Erythroblast (primary cell): ENCODE measurements around the gene VSTM2B.
A peak's percentile ranks its signal among the peaks of the same experiment; 100 is the strongest.
"Not testable (repeated sequence)": the region's sequence is repeated elsewhere in the genome, so short reads cannot be mapped to it uniquely, and the experiment has no call there.

Source experiments
- DNase-seq, 2 experiments: peaks; one replicate each; lab custom pipeline; 2025; lab: John Stamatoyannopoulos, UW
- GATA1 ChIP-seq: IDR thresholded peaks from 2 replicates; pipeline ENCODE4 v1.6.1; 2011; ENCODE audit warnings: low read depth, mild to moderate bottlenecking, control low read depth, low read length, moderate library complexity
- POLR2A ChIP-seq: IDR thresholded peaks from 2 replicates; pipeline ENCODE4 v1.6.1; 2011; ENCODE audit warnings: mild to moderate bottlenecking, low read length

The VSTM2B gene

GRCh38 chr19:29525901-29526729 is at the start of gene VSTM2B:
Gene VSTM2B, plus strand, starts transcription at chr19:29525994. Its CDS starts 590 bp downstream, at chr19:29526584.
- TF ChIP-seq POLR2A (no peak), GATA1 (no peak)

GRCh38 chr19:29476528-29476927 is 49.3 kb upstream of the VSTM2B start:
- DNase-seq: no peak
- no peak for TF ChIP-seq POLR2A
- no peak for TF ChIP-seq GATA1

More at GRCh38 chr19:29525901-29526729, at the start of gene VSTM2B:
- no peak for DNase-seq

DNA sequence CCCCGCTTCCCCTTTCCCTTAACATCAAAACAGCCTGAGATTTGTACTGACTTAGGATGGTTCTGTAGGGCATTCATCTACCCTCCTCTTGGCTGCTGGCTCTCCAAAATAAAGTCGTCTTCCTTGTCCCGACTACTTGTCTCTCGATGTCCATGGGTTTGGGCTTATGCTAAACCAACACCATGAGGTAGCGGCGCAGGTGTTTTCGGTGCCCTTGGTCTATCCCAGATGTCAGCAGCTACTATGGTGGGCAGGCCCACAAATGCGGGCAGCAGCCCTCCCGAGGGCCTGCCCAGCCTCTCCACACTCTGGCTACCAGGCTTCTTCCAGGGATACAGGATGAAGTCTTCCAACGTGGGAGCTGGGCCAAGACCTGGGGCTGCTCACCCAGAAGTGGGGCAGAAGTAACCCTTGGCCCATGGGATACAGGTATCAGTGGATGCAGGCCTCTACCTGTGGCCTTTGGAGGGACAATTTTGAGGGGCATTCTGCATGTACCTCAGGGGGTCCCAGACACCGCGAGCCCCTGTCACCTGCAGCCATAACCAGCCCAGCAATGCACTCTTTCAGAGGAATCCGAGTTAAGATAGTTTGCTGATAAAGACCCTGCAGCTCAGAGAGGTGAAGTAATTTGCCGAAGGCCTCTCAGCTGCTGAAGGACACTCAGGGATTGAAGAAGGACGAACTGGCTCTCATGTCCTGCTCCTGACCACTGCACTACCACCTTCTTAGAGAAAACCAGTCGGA is 47.8 kb upstream of the VSTM2B start:
- DNase-seq: no peak
- TF ChIP-seq GATA1 (no peak), POLR2A (no peak)

DNA sequence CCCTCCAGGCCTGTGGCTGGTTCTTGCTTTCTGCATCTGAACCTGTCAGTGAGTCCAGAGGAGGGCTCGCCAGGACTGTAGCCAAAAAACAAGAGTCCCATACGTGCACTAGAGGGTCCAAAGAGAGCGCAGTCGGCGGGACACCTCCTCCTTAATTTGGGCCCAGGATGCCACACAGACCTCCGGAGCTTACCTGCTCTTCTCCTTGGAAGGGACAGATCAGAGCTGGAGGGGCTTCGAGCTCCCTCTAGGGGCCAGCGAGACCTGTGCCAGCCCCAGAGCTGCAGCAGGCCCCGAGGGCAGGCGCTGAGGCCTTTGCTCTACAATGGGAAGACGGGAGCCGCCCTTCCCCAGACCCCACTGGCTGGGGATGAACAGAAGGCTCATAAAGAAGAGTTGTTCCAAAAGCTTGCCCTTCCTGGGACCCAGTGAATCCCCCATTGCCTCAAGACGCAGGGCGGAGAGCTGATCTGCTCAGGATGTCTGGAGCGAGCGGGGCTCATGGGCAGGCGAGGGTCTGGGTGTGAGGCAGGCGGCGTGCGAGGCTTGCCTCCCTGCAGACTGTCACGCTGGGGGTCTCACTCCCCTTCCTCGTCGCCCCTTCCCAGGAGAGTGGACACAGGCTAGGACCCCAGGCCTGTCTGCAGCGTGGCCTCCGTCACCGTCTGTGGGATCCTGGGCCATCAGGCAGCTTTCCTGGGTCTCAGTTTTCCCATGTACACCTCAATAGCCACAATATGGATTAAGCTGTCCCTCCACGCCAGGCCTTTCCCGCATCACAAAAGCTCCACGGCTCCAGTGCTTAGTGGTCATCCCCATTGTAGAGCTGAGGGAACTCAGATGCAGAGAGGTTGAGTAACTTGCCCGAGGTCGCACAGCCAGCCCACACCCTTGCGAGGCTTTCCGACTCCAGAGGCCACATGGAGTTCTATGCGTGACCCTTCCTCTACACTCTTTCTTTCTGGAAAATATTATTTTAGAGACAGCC is 46.9 kb upstream of the VSTM2B start:
- peak in 1 of 2 experiments; percentile 27 for DNase-seq

GRCh38 chr19:29479941-29480340 is 45.9 kb upstream of the VSTM2B start:
- TF ChIP-seq POLR2A (no peak), GATA1 (no peak)
- no peak for DNase-seq

More for the DNA sequence above, 46.9 kb upstream of the VSTM2B start:
- TF ChIP-seq POLR2A (no peak), GATA1 (no peak)

DNA sequence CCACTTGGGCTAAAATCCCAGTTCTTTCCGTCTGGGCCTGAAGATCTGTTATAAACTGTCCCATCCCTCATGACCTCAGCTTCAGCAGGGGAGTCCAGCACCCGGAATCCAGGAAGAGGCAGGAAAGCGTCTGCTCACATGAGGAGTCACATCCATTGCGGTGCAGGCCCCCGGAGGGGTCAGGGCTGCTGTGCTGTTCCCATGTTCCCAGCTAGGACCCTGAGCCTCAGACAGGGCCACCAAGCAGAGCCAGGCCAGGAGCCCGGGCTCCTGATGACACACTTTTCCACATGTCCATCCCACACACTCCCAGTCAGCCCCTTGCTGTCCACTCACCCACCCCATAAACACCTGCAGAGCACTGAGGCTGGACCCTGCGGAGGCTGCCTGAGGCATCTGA is 45.3 kb upstream of the VSTM2B start:
- TF ChIP-seq POLR2A: no peak
- DNase-seq: no peak

DNA sequence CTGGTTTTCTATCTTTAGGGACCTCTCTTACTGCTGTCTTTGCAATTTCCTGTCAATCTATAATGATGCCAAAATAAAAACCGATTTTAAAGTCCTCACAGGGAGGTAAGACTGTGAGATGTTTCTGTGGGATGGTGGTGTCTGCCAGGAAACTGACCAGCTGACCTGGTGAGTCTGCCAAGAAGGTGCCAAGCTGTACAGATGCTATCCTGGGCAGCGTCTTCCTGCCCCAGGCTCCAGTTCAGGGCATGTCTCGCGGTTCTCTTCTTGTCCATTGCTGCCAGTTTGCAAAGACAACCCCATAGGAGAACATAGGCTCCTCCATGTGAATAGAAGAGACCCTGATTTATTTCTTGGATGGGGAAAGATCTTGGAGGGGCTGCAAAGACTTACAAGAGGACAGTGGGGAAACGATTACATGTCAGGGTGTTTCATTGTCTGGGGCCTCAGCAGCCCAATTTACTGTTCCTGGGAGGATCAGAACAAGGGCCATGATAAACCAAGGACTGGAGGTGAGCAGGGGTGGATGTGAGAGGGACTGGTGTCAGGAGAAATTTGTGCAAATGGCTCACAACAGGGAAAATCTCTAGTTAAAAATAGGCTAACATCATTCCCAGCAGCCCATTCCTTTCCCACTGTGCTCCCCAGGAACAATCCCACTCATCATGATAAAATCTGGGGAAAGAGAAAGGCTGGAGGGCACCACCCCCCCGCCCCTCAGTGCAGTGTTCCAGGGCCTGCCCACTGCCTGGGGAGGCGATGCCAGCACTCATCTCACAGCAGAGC is 42.7 kb upstream of the VSTM2B start:
- TF ChIP-seq POLR2A: no peak
- no peak for TF ChIP-seq GATA1
- DNase-seq: no peak

- DNase-seq: no peak
- no peak for TF ChIP-seq POLR2A
- no peak for TF ChIP-seq GATA1
These were observed 42.2 kb upstream of the VSTM2B start for GRCh38 chr19:29483641-29483920.

DNA sequence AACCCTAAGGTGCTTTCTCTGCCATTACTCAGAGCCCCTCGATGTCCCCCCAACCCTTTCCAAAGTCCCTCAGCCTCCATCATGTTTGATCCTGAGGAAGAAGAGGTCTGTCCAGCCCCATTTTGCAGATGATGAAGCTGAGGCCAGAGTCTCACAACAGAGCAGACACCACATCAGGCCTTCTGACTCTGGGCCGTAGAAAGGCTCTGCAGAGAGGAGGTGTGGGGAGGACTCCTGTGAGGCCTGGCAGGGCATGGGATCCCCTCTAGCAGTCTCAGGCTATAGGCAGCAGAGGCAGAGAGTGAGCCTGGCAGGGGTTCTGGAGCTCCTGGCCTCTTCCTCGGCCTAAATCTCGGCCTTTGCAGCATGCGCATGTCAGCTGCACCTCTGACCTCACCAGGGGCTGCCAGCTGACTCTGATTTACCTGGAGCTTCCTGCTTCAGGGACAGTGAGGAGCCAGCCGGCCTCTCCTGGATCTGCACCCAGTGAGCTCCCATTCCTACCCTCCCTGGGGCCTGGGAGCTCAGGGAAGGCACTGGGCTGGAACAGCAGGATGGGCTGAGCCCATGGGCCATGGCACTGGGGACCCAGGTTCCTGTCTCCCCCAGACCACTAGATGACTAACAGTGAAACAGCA is 41.7 kb upstream of the VSTM2B start:
- DNase-seq: no peak
- no peak for TF ChIP-seq GATA1
- TF ChIP-seq POLR2A: no peak

DNA sequence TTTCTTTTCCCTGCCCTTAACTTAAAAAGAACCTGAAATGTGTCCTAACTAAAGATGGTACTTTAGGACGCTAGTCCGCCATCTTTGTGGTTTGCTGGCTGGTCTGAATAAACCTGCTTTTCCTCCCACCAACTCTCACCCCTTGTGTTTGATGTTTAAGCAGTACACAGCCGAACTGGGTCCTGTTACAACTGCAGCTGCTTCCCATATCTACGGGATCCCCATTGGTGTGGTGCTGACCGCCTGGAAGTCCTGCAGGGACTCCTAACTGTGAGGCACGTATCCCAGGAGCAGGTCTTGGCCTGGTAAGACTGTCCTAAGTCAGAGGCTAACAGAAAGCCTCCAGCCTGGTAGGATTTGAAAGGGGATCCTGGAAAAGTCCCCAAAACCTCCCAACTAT is 40.9 kb upstream of the VSTM2B start:
- TF ChIP-seq POLR2A (no peak), GATA1 (no peak)
- no peak for DNase-seq

DNA sequence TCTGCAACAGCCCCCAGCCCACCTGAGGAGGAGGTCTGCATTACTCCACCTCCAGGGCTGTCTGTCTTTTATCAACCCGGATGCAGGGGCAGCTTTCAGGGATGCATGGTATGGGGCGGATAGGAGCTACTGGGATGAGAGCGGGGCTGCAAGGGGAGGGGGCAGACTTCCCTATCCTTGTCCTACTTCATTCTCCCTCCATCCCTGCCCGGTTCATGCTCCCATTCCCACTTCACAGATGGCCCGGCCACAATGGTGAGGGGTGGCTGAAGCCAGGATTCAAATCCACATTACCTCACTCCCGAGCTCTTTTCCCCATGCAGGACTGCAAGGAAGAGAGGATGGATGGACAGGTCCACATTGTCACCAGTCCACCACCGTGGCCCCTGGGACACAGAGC is 40.5 kb upstream of the VSTM2B start:
- DNase-seq: no peak
- TF ChIP-seq POLR2A: no peak
- no peak for TF ChIP-seq GATA1

DNA sequence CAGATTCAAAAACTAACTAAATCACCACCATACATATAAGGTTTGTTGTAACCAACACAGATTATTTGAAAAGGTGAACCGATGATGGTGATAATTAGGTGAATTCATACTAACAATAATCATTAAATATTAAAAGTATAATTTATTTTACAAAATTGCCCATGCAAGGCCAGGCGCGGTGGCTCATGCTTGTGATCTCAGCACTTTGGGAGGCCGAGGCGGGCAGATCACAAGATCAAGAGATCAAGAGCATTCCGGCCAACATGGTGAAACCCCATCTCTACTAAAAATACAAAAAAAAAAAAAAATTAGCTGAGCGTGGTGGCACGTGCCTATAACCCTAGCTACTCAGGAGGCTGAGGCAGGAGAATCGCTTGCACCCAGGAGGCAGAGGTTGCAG is 38.8 kb upstream of the VSTM2B start:
- DNase-seq: not testable (repeated sequence)
